Measurements from ENCODE around the gene AKT1S1.

DNA sequence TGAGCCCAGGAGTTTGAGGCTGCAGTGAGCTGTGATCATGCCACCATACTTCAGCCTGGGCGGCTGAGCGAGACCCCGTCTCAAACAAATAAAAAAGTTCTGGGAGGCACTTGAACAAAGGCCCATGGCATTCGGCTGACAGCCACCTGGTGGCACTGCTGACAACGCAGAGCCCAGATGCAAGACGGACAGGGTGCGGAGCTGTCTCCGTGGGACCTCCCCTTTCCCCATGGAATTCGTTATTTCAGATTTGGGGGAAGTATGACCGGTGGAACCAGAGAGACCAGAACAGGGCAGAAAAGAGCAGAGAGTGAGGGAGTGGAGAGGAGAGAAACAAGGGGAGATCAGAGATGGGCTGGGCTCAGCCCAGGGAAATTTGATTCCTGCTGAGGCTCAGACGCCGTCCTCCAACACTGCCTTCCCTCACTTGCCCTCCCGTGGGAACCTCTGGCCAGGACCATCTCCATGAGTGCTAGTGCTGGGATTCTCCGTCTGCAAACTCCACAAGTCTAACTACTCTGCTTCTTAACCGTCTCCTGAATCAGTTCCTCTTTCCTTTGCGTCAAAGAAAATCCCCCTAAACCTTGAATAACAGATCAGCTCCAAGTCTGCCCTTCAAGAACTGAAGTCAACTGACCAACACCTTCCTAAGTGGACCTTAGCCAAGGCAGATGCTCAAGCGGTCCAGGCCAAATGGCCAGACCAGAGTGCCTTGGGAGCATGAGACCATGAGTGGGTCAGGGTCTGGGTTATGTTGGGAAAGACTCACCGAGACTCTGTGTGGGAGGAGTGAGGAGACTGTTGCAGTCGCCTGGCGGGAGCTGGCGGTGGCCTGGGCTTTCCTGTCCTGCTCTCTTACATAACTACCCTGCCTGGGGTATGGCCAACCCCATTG lies 39.9 kb upstream of the AKT1S1 start:
- TF ChIP-seq GATA2 (IDR thresholded peaks at IDR 0.05; ENCODE audit: low read depth, low read length) (no peak), GATA3 (IDR thresholded peaks at IDR 0.05; ENCODE audit: low read depth, low read length) (no peak)
